AG04449 (cell line): ENCODE measurements around the gene DRC3.

Experiments used
- CTCF ChIA-PET: fragments of 350-600 bp; formaldehyde crosslinking; extraction: SDS; loops from one replicate; lab custom pipeline; 2021; ENCODE audit warnings: antibody characterized with exemption; lab: Yijun Ruan, JAX
- POLR2A ChIA-PET: fragments of 400-600, 350-600 bp; formaldehyde crosslinking; extraction: SDS; loops from one replicate; lab custom pipeline; 2020; ENCODE audit warnings: antibody characterized with exemption, inconsistent platforms; lab: Yijun Ruan, JAX
- DNase-seq: peaks from one replicate; pipeline ENCODE4 v3.0.0-alpha.2; 2010; ENCODE audit warnings: low read depth, low spot score
- H3K4me3 ChIP-seq: 2 replicates; pipeline ENCODE4 v1.5.1; 2011; ENCODE audit warnings: low read depth, mild to moderate bottlenecking, control low read depth, low read length
- TF ChIP-seq, protein P1 (sequence below): IDR thresholded peaks from one replicate; pipeline ENCODE4 v1.5.1; 2011; ENCODE audit warnings: mild to moderate bottlenecking, moderate library complexity, low read length, control low read depth, inconsistent platforms; ENCODE audit not compliant: insufficient read depth; ENCODE audit errors: missing control alignments

Gene DRC3, protein sequence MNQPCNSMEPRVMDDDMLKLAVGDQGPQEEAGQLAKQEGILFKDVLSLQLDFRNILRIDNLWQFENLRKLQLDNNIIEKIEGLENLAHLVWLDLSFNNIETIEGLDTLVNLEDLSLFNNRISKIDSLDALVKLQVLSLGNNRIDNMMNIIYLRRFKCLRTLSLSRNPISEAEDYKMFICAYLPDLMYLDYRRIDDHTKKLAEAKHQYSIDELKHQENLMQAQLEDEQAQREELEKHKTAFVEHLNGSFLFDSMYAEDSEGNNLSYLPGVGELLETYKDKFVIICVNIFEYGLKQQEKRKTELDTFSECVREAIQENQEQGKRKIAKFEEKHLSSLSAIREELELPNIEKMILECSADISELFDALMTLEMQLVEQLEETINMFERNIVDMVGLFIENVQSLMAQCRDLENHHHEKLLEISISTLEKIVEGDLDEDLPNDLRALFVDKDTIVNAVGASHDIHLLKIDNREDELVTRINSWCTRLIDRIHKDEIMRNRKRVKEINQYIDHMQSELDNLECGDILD

DNA sequence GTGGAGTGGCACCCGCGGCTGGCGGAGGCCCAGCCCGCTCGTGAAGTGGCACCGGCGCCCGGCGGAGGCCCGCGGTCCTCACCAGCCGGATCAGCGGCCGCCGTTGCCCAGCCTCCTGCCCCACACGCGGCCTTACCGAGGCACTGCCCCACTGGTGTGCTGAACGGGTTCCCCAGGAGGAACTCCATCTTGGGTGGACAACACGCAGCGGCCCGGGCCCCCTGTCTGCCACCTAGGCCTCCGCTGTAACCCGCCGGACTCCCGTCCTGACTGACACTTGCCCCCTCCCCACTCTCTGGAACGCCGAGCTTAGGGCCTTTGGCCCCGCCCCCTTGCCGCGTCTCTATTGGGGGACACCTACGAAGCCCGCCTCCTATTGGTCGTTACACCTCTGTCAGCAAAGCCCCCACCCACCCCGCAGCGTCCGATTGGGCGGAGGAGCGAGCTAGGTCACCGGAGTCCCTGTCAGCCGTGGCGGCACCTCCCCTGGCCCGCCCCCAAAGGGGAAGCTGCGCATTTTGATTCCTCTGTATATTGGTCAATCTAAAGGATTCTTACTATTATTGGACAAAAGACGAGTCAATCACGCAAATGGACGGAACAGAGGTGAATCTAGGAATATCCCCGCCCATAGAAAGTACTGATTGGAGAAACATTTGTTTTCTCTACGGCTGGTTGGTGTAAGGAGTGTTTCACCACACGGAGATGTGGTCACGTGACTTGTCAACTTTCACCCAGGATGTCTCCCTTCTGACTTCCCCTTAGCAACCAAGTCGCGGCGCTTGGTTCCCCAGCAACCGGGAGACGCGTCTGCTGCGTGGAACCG is at the start of gene DRC3, which contains the start of gene TOM1L2:
TSS of gene DRC3 (plus strand) at position 737 of the 826 bp plus-strand sequence. CDS start 4,737 bp downstream, outside the sequence.
TSS of gene TOM1L2 (minus strand) at position 275 of the 826 bp plus-strand sequence. CDS start at position 188, 87 bp downstream.
- ChIA-PET POLR2A (interaction anchor here (0.5 to 1.3 kb wide), 8 partner anchors 13 to 102 kb away, joined by 3 to 7 read pairs (median 4); no protein-coding TSS in a partner anchor), CTCF (interaction anchor here (0.7 to 2.5 kb wide), 12 partner anchors 13 to 82 kb away, joined by 3 to 13 read pairs (median 4); no protein-coding TSS in a partner anchor)
- TF ChIP-seq, protein P1, sequence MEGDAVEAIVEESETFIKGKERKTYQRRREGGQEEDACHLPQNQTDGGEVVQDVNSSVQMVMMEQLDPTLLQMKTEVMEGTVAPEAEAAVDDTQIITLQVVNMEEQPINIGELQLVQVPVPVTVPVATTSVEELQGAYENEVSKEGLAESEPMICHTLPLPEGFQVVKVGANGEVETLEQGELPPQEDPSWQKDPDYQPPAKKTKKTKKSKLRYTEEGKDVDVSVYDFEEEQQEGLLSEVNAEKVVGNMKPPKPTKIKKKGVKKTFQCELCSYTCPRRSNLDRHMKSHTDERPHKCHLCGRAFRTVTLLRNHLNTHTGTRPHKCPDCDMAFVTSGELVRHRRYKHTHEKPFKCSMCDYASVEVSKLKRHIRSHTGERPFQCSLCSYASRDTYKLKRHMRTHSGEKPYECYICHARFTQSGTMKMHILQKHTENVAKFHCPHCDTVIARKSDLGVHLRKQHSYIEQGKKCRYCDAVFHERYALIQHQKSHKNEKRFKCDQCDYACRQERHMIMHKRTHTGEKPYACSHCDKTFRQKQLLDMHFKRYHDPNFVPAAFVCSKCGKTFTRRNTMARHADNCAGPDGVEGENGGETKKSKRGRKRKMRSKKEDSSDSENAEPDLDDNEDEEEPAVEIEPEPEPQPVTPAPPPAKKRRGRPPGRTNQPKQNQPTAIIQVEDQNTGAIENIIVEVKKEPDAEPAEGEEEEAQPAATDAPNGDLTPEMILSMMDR = no peak

DNA sequence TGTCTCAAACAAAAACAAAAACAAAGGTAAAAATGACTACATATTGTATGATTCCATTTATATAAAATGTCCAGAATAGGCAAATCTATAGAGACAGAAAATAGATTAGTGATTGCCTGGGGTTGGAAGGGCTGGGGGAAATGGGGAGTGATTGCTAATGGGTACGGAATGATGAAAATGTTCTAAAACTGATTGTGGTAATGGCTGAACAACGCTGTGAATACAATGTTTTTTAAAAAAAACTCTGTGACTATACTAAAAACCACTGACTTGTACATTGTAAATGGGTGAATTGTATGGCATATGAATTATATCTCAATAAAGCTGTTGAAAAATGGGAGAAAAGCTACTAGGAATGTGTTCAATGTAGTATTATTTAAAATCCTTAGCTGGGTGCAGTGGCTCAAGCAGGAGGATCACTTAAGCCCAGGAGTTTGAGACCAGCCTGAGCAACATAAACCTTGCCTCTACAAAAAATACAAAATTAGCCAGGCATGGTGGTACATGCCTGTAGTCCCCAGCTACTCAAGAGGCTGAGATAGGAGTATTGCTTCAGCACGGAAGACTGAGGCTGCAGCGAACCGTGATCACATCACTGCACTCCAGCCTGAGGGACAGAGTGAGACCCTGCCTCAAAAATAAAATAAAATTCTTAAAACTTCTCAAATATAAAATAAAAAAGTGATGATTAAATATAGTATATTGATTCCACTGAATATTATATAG is 48.4 kb upstream of the DRC3 start:
- POLR2A ChIA-PET = interaction anchor here (0.7 kb wide), 1 partner anchor 23 kb away, joined by 4 read pairs; no protein-coding TSS in a partner anchor
- DNase-seq = no peak
- H3K4me3 ChIP-seq = no peak overlapping the region
- TF ChIP-seq, protein P1 = no peak
- CTCF ChIA-PET = interaction anchor here (1.4 to 1.5 kb wide), 2 partner anchors 12 to 34 kb away, joined by 3 read pairs; no protein-coding TSS in a partner anchor

More for the DNA sequence above, at the start of gene DRC3, which contains the start of gene TOM1L2:
- peak; percentile 100 for DNase-seq
- peak within 1 kb of the TSS; percentile 85 for H3K4me3 ChIP-seq

DNA sequence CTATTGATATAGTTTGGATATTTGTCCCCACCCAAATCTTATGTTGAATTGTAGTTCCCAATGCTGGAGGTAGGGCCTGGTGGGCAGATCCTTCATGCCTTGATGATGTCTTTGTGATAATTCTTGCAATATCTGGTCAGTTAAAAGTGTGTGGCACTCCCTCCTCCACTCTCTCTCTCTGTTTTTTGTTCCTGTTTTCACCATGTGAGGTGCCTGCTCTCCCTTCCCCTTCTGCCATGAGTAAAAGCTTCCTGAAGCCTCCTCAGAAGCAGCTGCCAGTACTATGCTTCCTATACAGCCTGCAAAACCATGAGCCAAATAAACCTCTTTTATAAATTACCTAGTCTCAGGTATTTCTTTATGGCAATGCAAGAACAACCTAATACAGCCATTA is 47.8 kb upstream of the DRC3 start:
- POLR2A ChIA-PET = interaction anchor here (0.6 kb wide), 1 partner anchor 84 kb away, joined by 3 read pairs; no protein-coding TSS in a partner anchor
- TF ChIP-seq, protein P1 = no peak

DNA sequence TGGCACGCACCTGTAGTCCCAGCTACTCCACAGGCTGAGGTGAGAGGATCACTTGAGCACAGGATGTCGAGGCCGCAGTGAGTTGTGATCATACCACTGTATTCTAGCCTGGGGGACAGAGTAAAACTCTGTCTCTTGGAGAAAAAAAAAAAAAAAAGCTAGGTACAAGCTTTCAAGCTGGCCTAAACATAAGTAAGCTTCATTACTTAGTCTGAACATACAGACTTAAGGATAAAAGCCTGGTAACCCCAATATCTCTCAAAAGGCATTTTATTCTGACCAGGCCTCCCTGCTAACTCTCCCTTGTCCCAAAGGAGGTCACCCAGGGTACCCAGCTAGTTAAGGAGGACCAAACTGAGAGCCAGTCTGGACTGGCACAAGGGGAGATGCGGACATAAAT is 46.6 kb upstream of the DRC3 start:
- TF ChIP-seq, protein P1 = no peak
- DNase-seq = no peak
- no peak overlapping the region for H3K4me3 ChIP-seq
- CTCF ChIA-PET = interaction anchor here (0.6 to 1.4 kb wide), 4 partner anchors 10 to 117 kb away, joined by 3 to 6 read pairs (median 5); no protein-coding TSS in a partner anchor
- POLR2A ChIA-PET = no interaction called here

More for the DNA sequence above, 47.8 kb upstream of the DRC3 start:
- no peak overlapping the region for H3K4me3 ChIP-seq
- DNase-seq = no peak
- CTCF ChIA-PET = interaction anchor here (1.4 to 1.5 kb wide), 2 partner anchors 12 to 34 kb away, joined by 3 read pairs; no protein-coding TSS in a partner anchor

DNA sequence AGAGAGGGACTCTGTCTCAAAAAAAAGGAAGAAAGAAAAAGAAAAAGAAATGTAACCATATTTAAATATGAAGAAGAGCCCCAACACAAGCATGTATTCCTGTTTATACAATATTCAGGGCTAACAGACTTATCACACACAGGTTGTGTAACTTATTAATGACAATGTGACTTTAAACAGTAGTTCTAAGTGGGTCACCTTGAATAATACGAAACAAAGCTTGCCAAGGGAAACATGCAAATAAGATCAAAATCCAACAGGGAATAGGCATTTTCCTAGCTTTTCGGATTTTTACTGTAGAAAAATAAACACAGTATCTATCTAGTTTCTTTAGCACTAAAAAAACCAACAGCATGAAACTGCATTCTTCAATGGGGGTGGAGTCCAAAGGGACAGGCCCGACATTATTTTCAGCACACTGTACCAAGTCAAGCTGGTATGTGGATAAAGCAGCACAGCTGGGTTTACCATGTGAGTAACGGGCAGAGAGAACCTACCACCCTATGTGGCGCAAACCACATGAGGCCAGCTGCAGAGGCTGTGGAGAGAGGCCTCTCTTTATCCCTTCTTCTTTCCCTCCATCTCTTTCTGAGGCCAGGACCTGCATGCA is 45.7 kb upstream of the DRC3 start:
- no peak overlapping the region for H3K4me3 ChIP-seq
- ChIA-PET CTCF (interaction anchor here (0.8 to 9.4 kb wide), 5 partner anchors 7 to 107 kb away, joined by 3 to 69 read pairs (median 5); no protein-coding TSS in a partner anchor), POLR2A (interaction anchor here (0.7 kb wide), 1 partner anchor 142 kb away, joined by 3 read pairs; no protein-coding TSS in a partner anchor)
- DNase-seq = no peak
- TF ChIP-seq, protein P1 = no peak
